A673 (cell line): Measurements from ENCODE around the gene LITAFD.

Source experiments
- CTCF ChIP-seq: fragments of 300-800, 200-600 bp; sonication (generic); conservative IDR thresholded peaks from 2 replicates; pipeline ENCODE4 v1.5.1; 2017; ENCODE audit warnings: low read depth, mild to moderate bottlenecking, antibody characterized with exemption, low read length, moderate library complexity, mixed read lengths
- EZH2 ChIP-seq: fragments of 200-600 bp; sonication (generic); IDR thresholded peaks from 2 replicates; pipeline ENCODE4 v1.6.1; 2017; ENCODE audit warnings: borderline replicate concordance, low read depth, mild to moderate bottlenecking, mixed read lengths, antibody characterized with exemption, low read length; ENCODE audit not compliant: poor library complexity, severe bottlenecking

GRCh38 chr16:8893976-8894690 is 12.0 kb downstream of the LITAFD start:
- TF ChIP-seq EZH2 (no peak), CTCF (no peak)
